ENCODE measurements around the gene PIP4K2C. TPM values are rescaled to one million over a fixed set of nuclear protein-coding genes. Genes with fewer than 3 reads are reported as not detected.
A peak's percentile ranks its signal among the peaks of the same experiment; 100 is the strongest.

Gene PIP4K2C
- total and polyA plus RNA-seq, 2 experiments from 2014 or later: 10.8 to 30.6 TPM

GRCh38 chr12:57592551-57593165 lies 1.7 kb downstream of the PIP4K2C start:
- DNase-seq (ENCODE audit: low spot score) (no peak), ATAC-seq (no peak)
- peak overlapping the region; percentile 98 for H3K4me3 ChIP-seq
- Mint-ChIP-seq H3K27ac (no peak overlapping the region), H3K9me3 (no peaks in the 10 kb centered on the region), H3K36me3 (ENCODE audit: low read depth) (peaks cover 14% of the 10 kb centered on the region), H3K4me3 (peak overlapping the region; percentile 92), H3K27me3 (ENCODE audit: insufficient read depth, low read depth, poor library complexity) (peaks cover 19% of the 10 kb centered on the region), H3K4me1 (peaks cover 14% of the 10 kb centered on the region)
- peaks cover 4% of the 10 kb centered on the region for H4K20me1 ChIP-seq (replicated peaks; ENCODE audit: insufficient read depth)
- no peak overlapping the region for H2AFZ ChIP-seq
- no peak for TF ChIP-seq ETS1 (IDR thresholded peaks at IDR 0.05)
- no peak for TF ChIP-seq EZH2phosphoT487 (IDR thresholded peaks at IDR 0.05; ENCODE audit: unreplicated experiment)
- H3K27me3 ChIP-seq (ENCODE audit: insufficient read depth): 0 out of 2 replicates have a peak, but pooled peaks cover 8% of the 10 kb centered on the region
- H3K4me2 ChIP-seq: peak overlapping the region; percentile 97
- H3F3A ChIP-seq (replicated peaks; ENCODE audit: low read depth): peaks cover 11% of the 10 kb centered on the region
- no peaks in the 10 kb centered on the region for H3K9me2 ChIP-seq (ENCODE audit: insufficient read depth)
- H3K79me2 ChIP-seq (replicated peaks; ENCODE audit: insufficient read depth): peaks cover 22% of the 10 kb centered on the region
- H3K4me1 ChIP-seq (ENCODE audit: insufficient read depth): peaks cover 13% of the 10 kb centered on the region
- no peak overlapping the region for H3K27ac ChIP-seq (ENCODE audit: low read depth)
- peaks cover 6% of the 10 kb centered on the region; the same call in 1 of the 2 replicates for H3K36me3 ChIP-seq (ENCODE audit: insufficient read depth)

- Mint-ChIP-seq H3K27ac (no peak overlapping the region), H3K36me3 (ENCODE audit: low read depth) (peaks cover 16% of the 10 kb centered on the region), H3K4me1 (peaks cover 14% of the 10 kb centered on the region), H3K4me3 (no peak overlapping the region), H3K9me3 (no peaks in the 10 kb centered on the region), H3K27me3 (ENCODE audit: insufficient read depth, low read depth, poor library complexity) (peaks cover 19% of the 10 kb centered on the region)
- ATAC-seq (no peak), DNase-seq (ENCODE audit: low spot score) (no peak)
- H4K20me1 ChIP-seq (replicated peaks; ENCODE audit: insufficient read depth): peaks cover 4% of the 10 kb centered on the region
- no peak for TF ChIP-seq JUNB (IDR thresholded peaks at IDR 0.05; ENCODE audit: unreplicated experiment)
- TF ChIP-seq ZNF462 (CRISPR knock-in tag; IDR thresholded peaks at IDR 0.05): no peak
- 0 out of 2 replicates have a peak, but pooled peaks cover 3% of the 10 kb centered on the region for H3K27me3 ChIP-seq (ENCODE audit: insufficient read depth)
- H3K79me2 ChIP-seq (replicated peaks; ENCODE audit: insufficient read depth): peaks cover 22% of the 10 kb centered on the region
- H2AFZ ChIP-seq: no peak overlapping the region
- peaks cover 13% of the 10 kb centered on the region for H3K4me1 ChIP-seq (ENCODE audit: insufficient read depth)
- H3K27ac ChIP-seq (ENCODE audit: low read depth): no peak overlapping the region
- no peak overlapping the region for H3K4me3 ChIP-seq
- H3K9me2 ChIP-seq (ENCODE audit: insufficient read depth): no peaks in the 10 kb centered on the region
- no peak overlapping the region for H3K4me2 ChIP-seq
- peaks cover 6% of the 10 kb centered on the region; the same call in 1 of the 2 replicates for H3K36me3 ChIP-seq (ENCODE audit: insufficient read depth)
- H3F3A ChIP-seq (replicated peaks; ENCODE audit: low read depth): peaks cover 11% of the 10 kb centered on the region
Observed at GRCh38 chr12:57593187-57593586, 2.2 kb downstream of the PIP4K2C start.
